ENCODE measurements around the gene RPS5. TPM values are rescaled to one million over a fixed set of nuclear protein-coding genes. Genes with fewer than 3 reads are reported as not detected.
"Not testable (repeated sequence)": the region's sequence is repeated elsewhere in the genome, so short reads cannot be mapped to it uniquely, and the experiment has no call there.

The RPS5 gene
- 1,436 TPM for polyA plus RNA-seq (2013, experiment 1 of 2)
- 1,338 TPM for polyA plus RNA-seq (2013, experiment 2 of 2)

- no peaks in the 10 kb centered on the region for H3K27me3 ChIP-seq (ENCODE audit: insufficient read depth, low read length)
- H3K27ac ChIP-seq (ENCODE audit: low read depth, low read length), result peak within 1 kb of the TSS; percentile 100
- H3K36me3 ChIP-seq (ENCODE audit: insufficient read depth, low read length), result peaks cover 34% of the 10 kb centered on the region
- peak within 1 kb of the TSS; percentile 99 for H3K9ac ChIP-seq (ENCODE audit: low read depth, low read length)
- WGBS, result under 1% methylated on average over 63 of the region's 64 CpGs
- peak within 1 kb of the TSS; percentile 80 for H3K4me3 ChIP-seq (ENCODE audit: low read length)
- H3K4me1 ChIP-seq (ENCODE audit: insufficient read depth, low read length), result peaks cover 15% of the 10 kb centered on the region
- H3K9me3 ChIP-seq (ENCODE audit: insufficient read depth, low read depth, low read length), result no peaks in the 10 kb centered on the region
Measured at GRCh38 chr19:58386576-58387337, at the start of gene RPS5. Gene RPS5 (plus strand): TSS chr19:58387269. CDS start chr19:58388138, 869 bp downstream.

- no peaks in the 10 kb centered on the region for H3K27me3 ChIP-seq (ENCODE audit: insufficient read depth, low read length)
- H3K9me3 ChIP-seq (ENCODE audit: insufficient read depth, low read depth, low read length), result no peaks in the 10 kb centered on the region
- 97% methylated on average over 11 of the region's 11 CpGs for WGBS
- no peak overlapping the region for H3K4me3 ChIP-seq (ENCODE audit: low read length)
- peaks cover 28% of the 10 kb centered on the region for H3K36me3 ChIP-seq (ENCODE audit: insufficient read depth, low read length)
- no peak overlapping the region for H3K27ac ChIP-seq (ENCODE audit: low read depth, low read length)
- no peak overlapping the region for H3K9ac ChIP-seq (ENCODE audit: low read depth, low read length)
- no peaks in the 10 kb centered on the region for H3K4me1 ChIP-seq (ENCODE audit: insufficient read depth, low read length)
Measured at GRCh38 chr19:58338336-58338735, 48.7 kb upstream of the RPS5 start.

GRCh38 chr19:58338825-58339558 is 48.1 kb upstream of the RPS5 start:
- Histone ChIP-seq H3K36me3 (ENCODE audit: insufficient read depth, low read length) (peaks cover 28% of the 10 kb centered on the region), H3K4me1 (ENCODE audit: insufficient read depth, low read length) (no peaks in the 10 kb centered on the region), H3K9ac (ENCODE audit: low read depth, low read length) (no peak overlapping the region), H3K4me3 (ENCODE audit: low read length) (no peak overlapping the region), H3K27ac (ENCODE audit: low read depth, low read length) (no peak overlapping the region), H3K9me3 (ENCODE audit: insufficient read depth, low read depth, low read length) (no peaks in the 10 kb centered on the region), H3K27me3 (ENCODE audit: insufficient read depth, low read length) (no peaks in the 10 kb centered on the region)
- 85% methylated on average over 29 of the region's 30 CpGs for WGBS

- H3K4me1 ChIP-seq (ENCODE audit: insufficient read depth, low read length), result peaks cover 3% of the 10 kb centered on the region; the same call in 1 of the 2 replicates
- H3K27ac ChIP-seq (ENCODE audit: low read depth, low read length), result no peak overlapping the region
- 88% methylated on average over 5 of the region's 5 CpGs for WGBS
- no peak overlapping the region for H3K9ac ChIP-seq (ENCODE audit: low read depth, low read length)
- H3K9me3 ChIP-seq (ENCODE audit: insufficient read depth, low read depth, low read length), result no peaks in the 10 kb centered on the region
- H3K27me3 ChIP-seq (ENCODE audit: insufficient read depth, low read length), result peaks cover 15% of the 10 kb centered on the region
- no peak overlapping the region for H3K4me3 ChIP-seq (ENCODE audit: low read length)
- peaks cover 5% of the 10 kb centered on the region; the same call in 1 of the 2 replicates for H3K36me3 ChIP-seq (ENCODE audit: insufficient read depth, low read length)
Measured at GRCh38 chr19:58345558-58345957, 41.5 kb upstream of the RPS5 start.

- Histone ChIP-seq H3K9ac (ENCODE audit: low read depth, low read length) (peak overlapping the region; percentile 69), H3K27me3 (ENCODE audit: insufficient read depth, low read length) (peaks cover 15% of the 10 kb centered on the region), H3K4me3 (ENCODE audit: low read length) (peak overlapping the region; percentile 94), H3K36me3 (ENCODE audit: insufficient read depth, low read length) (no peaks in the 10 kb centered on the region), H3K4me1 (ENCODE audit: insufficient read depth, low read length) (peaks cover 3% of the 10 kb centered on the region; the same call in 1 of the 2 replicates), H3K9me3 (ENCODE audit: insufficient read depth, low read depth, low read length) (no peaks in the 10 kb centered on the region), H3K27ac (ENCODE audit: low read depth, low read length) (no peak overlapping the region)
- WGBS, result 1% methylated on average over 82 of the region's 82 CpGs
Measured at GRCh38 chr19:58346961-58347929, 39.8 kb upstream of the RPS5 start.

- not testable (repeated sequence) for H3K27ac ChIP-seq (ENCODE audit: low read depth, low read length); H3K4me1 ChIP-seq (ENCODE audit: insufficient read depth, low read length); H3K36me3 ChIP-seq (ENCODE audit: insufficient read depth, low read length); H3K9me3 ChIP-seq (ENCODE audit: insufficient read depth, low read depth, low read length)
- Histone ChIP-seq H3K4me3 (ENCODE audit: low read length) (peak overlapping the region; percentile 94), H3K9ac (ENCODE audit: low read depth, low read length) (peak overlapping the region; percentile 59; the same call in 1 of the 2 replicates), H3K27me3 (ENCODE audit: insufficient read depth, low read length) (peaks cover 15% of the 10 kb centered on the region)
- 2% methylated on average over 9 of the region's 12 CpGs for WGBS
Measured at GRCh38 chr19:58348080-58348479, 39.0 kb upstream of the RPS5 start.

- Histone ChIP-seq H3K36me3 (ENCODE audit: insufficient read depth, low read length) (no peaks in the 10 kb centered on the region), H3K4me1 (ENCODE audit: insufficient read depth, low read length) (peaks cover 3% of the 10 kb centered on the region; the same call in 1 of the 2 replicates), H3K27me3 (ENCODE audit: insufficient read depth, low read length) (peaks cover 15% of the 10 kb centered on the region), H3K9ac (ENCODE audit: low read depth, low read length) (no peak overlapping the region), H3K27ac (ENCODE audit: low read depth, low read length) (no peak overlapping the region), H3K9me3 (ENCODE audit: insufficient read depth, low read depth, low read length) (no peaks in the 10 kb centered on the region), H3K4me3 (ENCODE audit: low read length) (no peak overlapping the region)
- 92% methylated on average over 8 of the region's 8 CpGs for WGBS
Measured at GRCh38 chr19:58349590-58349989, 37.5 kb upstream of the RPS5 start.

- no peaks in the 10 kb centered on the region for H3K9me3 ChIP-seq (ENCODE audit: insufficient read depth, low read depth, low read length)
- WGBS, result 96% methylated on average over 84 of the region's 84 CpGs
- peaks cover 15% of the 10 kb centered on the region for H3K27me3 ChIP-seq (ENCODE audit: insufficient read depth, low read length)
- H3K36me3 ChIP-seq (ENCODE audit: insufficient read depth, low read length), result no peaks in the 10 kb centered on the region
- no peak overlapping the region for H3K4me3 ChIP-seq (ENCODE audit: low read length)
- no peak overlapping the region for H3K27ac ChIP-seq (ENCODE audit: low read depth, low read length)
- H3K9ac ChIP-seq (ENCODE audit: low read depth, low read length), result no peak overlapping the region
- H3K4me1 ChIP-seq (ENCODE audit: insufficient read depth, low read length), result peaks cover 3% of the 10 kb centered on the region; the same call in 1 of the 2 replicates
Measured at GRCh38 chr19:58350001-58350861, 36.8 kb upstream of the RPS5 start.

- Histone ChIP-seq H3K27ac (ENCODE audit: low read depth, low read length) (no peak overlapping the region), H3K36me3 (ENCODE audit: insufficient read depth, low read length) (no peaks in the 10 kb centered on the region), H3K27me3 (ENCODE audit: insufficient read depth, low read length) (peaks cover 15% of the 10 kb centered on the region), H3K9ac (ENCODE audit: low read depth, low read length) (no peak overlapping the region), H3K9me3 (ENCODE audit: insufficient read depth, low read depth, low read length) (no peaks in the 10 kb centered on the region), H3K4me3 (ENCODE audit: low read length) (no peak overlapping the region), H3K4me1 (ENCODE audit: insufficient read depth, low read length) (peaks cover 3% of the 10 kb centered on the region; the same call in 1 of the 2 replicates)
- 95% methylated on average over 34 of the region's 34 CpGs for WGBS
Measured at GRCh38 chr19:58350871-58351557, 36.1 kb upstream of the RPS5 start.

Data from HUES64 (cell line).